Measurements from ENCODE around the gene PCK1. TPM values are rescaled to one million over a fixed set of nuclear protein-coding genes. Genes with fewer than 3 reads are reported as not detected.

Gene PCK1
- total and polyA plus RNA-seq, 2 of the 13 experiments (the other 11 are each of a cell fraction or from before 2014, with no cell fraction given): 6.5 to 12.6 TPM

GRCh38 chr20:57548177-57549058 is 12.5 kb upstream of the PCK1 start (continued):
- TF ChIP-seq ZBED4 (CRISPR knock-in tag; IDR thresholded peaks at IDR 0.05; ENCODE audit: borderline replicate concordance): no peak
- no peak for TF ChIP-seq TERF1 (CRISPR knock-in tag; IDR thresholded peaks at IDR 0.05)
- 0 out of 2 replicates have a peak, but pooled peaks have one; percentile 23 for TF ChIP-seq PITX1 (CRISPR knock-in tag; IDR thresholded peaks at IDR 0.05)
- TF ChIP-seq CENPT (CRISPR knock-in tag; IDR thresholded peaks at IDR 0.05; ENCODE audit: low read depth): no peak
- TF ChIP-seq TEAD2 (CRISPR knock-in tag; IDR thresholded peaks at IDR 0.05): no peak
- no peak for TF ChIP-seq ZBTB44 (CRISPR knock-in tag; IDR thresholded peaks at IDR 0.05)
- TF ChIP-seq RARA (CRISPR knock-in tag; IDR thresholded peaks at IDR 0.05): peak; percentile 65
- no peak for TF ChIP-seq KMT2A (CRISPR knock-in tag; IDR thresholded peaks at IDR 0.05)
- no peak for TF ChIP-seq MXD1 (CRISPR knock-in tag; IDR thresholded peaks at IDR 0.05)
- TF ChIP-seq ZNF580 (CRISPR knock-in tag; IDR thresholded peaks at IDR 0.05; ENCODE audit: borderline replicate concordance, low read depth): no peak
- 0 out of 2 replicates have a peak, but pooled peaks have one; percentile 28 for TF ChIP-seq ZNF512B (CRISPR knock-in tag; IDR thresholded peaks at IDR 0.05; ENCODE audit: borderline replicate concordance)
- no peak for TF ChIP-seq ZNF780A (CRISPR knock-in tag; IDR thresholded peaks at IDR 0.05)
- no peak for TF ChIP-seq IKZF5 (CRISPR knock-in tag; IDR thresholded peaks at IDR 0.05)
- TF ChIP-seq CBX2 (IDR thresholded peaks at IDR 0.05; ENCODE audit: low read depth, low read length): no peak
- no peak for TF ChIP-seq CBX2 (CRISPR knock-in tag; IDR thresholded peaks at IDR 0.05; ENCODE audit: low read depth)
- peak; percentile 86 for TF ChIP-seq ZNF263 (CRISPR knock-in tag; IDR thresholded peaks at IDR 0.05)
- TF ChIP-seq ZNF563 (CRISPR knock-in tag; IDR thresholded peaks at IDR 0.05): no peak
